Upper lobe of right lung (tissue), 1 donor: ENCODE measurements around the gene RNF115. TPM values are rescaled to one million over a fixed set of nuclear protein-coding genes. Genes with fewer than 3 reads are reported as not detected.

Experiments
- ATAC-seq: fragments of 200-7000 bp; cut with Tn5 transposase; one replicate; pipeline ENCODE4 v1.9.1; 2020; ENCODE audit warnings: mild to moderate bottlenecking, moderate library complexity
- DNase-seq: peaks from one replicate; pipeline ENCODE4 v3.0.0-alpha.2; 2020
- H3K27ac ChIP-seq: fragments of 200-600 bp; one replicate; pipeline ENCODE4 v1.8.0; 2022
- H3K27me3 ChIP-seq: fragments of 200-600 bp; one replicate; pipeline ENCODE4 v1.8.0; 2022; ENCODE audit warnings: mild to moderate bottlenecking
- H3K36me3 ChIP-seq: fragments of 200-600 bp; one replicate; pipeline ENCODE4 v1.8.0; 2022
- H3K4me1 ChIP-seq: fragments of 200-600 bp; one replicate; pipeline ENCODE4 v1.8.0; 2022
- H3K4me3 ChIP-seq: fragments of 200-600 bp; one replicate; pipeline ENCODE4 v1.8.0; 2022; ENCODE audit warnings: mild to moderate bottlenecking
- H3K9me3 ChIP-seq: fragments of 200-600 bp; one replicate; pipeline ENCODE4 v1.8.0; 2022
- CTCF ChIP-seq: fragments of 200-600 bp; IDR thresholded peaks from one replicate; pipeline ENCODE4 v1.8.0; 2022; ENCODE audit warnings: antibody characterized with exemption
- intact Hi-C: fragments of 100-400 bp; cut with DNase I; formaldehyde crosslinking; loops from one replicate; pipeline ENCODE4 v1.11.0; 2022
- total RNA-seq: library from RNA; stranded (reverse); fragmentation: NEBNext Ultra II Directional; extraction: Animal tissue kit (Norgen Biotek cat#: 25700); gene quantifications from one replicate; pipeline ENCODE4 v1.2.1, GENCODE V29; 2021
- donor health status: DM: no; HTN: yes; CAD: no; lungs with severe emphysema.

Gene RNF115
- total RNA-seq, 1 donor from 2014 or later, result 15.8 TPM

- DNase-seq (no peak), ATAC-seq (no peak)
- no peak overlapping the region for H3K27ac ChIP-seq
- intact Hi-C loops, result no loop called here
- no peaks in the 10 kb centered on the region for H3K9me3 ChIP-seq
- no peak for TF ChIP-seq CTCF
- H3K36me3 ChIP-seq, result peaks cover 16% of the 10 kb centered on the region
- no peaks in the 10 kb centered on the region for H3K27me3 ChIP-seq
- no peak overlapping the region for H3K4me3 ChIP-seq
- no peaks in the 10 kb centered on the region for H3K4me1 ChIP-seq
Measured at GRCh38 chr1:145788580-145788979, 35.3 kb downstream of the RNF115 start.

GRCh38 chr1:145786271-145786670 lies 37.6 kb downstream of the RNF115 start:
- Histone ChIP-seq H3K27ac (peak overlapping the region; percentile 51), H3K4me3 (no peak overlapping the region), H3K27me3 (no peaks in the 10 kb centered on the region), H3K9me3 (no peaks in the 10 kb centered on the region), H3K4me1 (peaks cover 9% of the 10 kb centered on the region), H3K36me3 (peaks cover 7% of the 10 kb centered on the region)
- TF ChIP-seq CTCF, result no peak
- intact Hi-C loops, result no loop called here
- no peak for ATAC-seq
- no peak for DNase-seq

- Histone ChIP-seq H3K36me3 (peaks cover 7% of the 10 kb centered on the region), H3K9me3 (no peaks in the 10 kb centered on the region), H3K27me3 (no peaks in the 10 kb centered on the region), H3K4me3 (no peak overlapping the region), H3K4me1 (peaks cover 9% of the 10 kb centered on the region), H3K27ac (peak overlapping the region; percentile 51)
- peak; percentile 75 for ATAC-seq
- DNase-seq, result no peak
- intact Hi-C loops, result no loop called here
- TF ChIP-seq CTCF, result no peak
Measured at GRCh38 chr1:145785547-145785946, 38.3 kb downstream of the RNF115 start.

GRCh38 chr1:145784409-145784808 lies 39.5 kb downstream of the RNF115 start:
- H3K36me3 ChIP-seq, result peaks cover 7% of the 10 kb centered on the region
- no peaks in the 10 kb centered on the region for H3K9me3 ChIP-seq
- no peak overlapping the region for H3K4me3 ChIP-seq
- no peak for TF ChIP-seq CTCF
- intact Hi-C loops, result no loop called here
- peaks cover 9% of the 10 kb centered on the region for H3K4me1 ChIP-seq
- H3K27me3 ChIP-seq, result no peaks in the 10 kb centered on the region
- no peak overlapping the region for H3K27ac ChIP-seq
- DNase-seq (no peak), ATAC-seq (no peak)

- TF ChIP-seq CTCF, result no peak
- Histone ChIP-seq H3K9me3 (no peaks in the 10 kb centered on the region), H3K4me1 (peaks cover 9% of the 10 kb centered on the region), H3K36me3 (no peaks in the 10 kb centered on the region), H3K27ac (peak overlapping the region; percentile 27), H3K4me3 (no peak overlapping the region), H3K27me3 (no peaks in the 10 kb centered on the region)
- ATAC-seq (peak; percentile 62), DNase-seq (no peak)
- intact Hi-C loops, result no loop called here
Measured at GRCh38 chr1:145782272-145783099, 41.4 kb downstream of the RNF115 start.
